Adrenal gland (tissue), 5 donors: ENCODE results near the gene SAMD11.

Source experiments
- CTCF ChIP-seq, 6 experiments: fragments of 450-650 bp in 4 of 6; fragments of 200-600 bp in 2 of 6; sonication (generic) in 1 of 6; IDR thresholded peaks; 1 replicate in 5 of 6; 2 replicates in 1 of 6; pipeline versions ENCODE4 v1.5.1 to v1.8.0; 2016 to 2021; ENCODE audit warnings: antibody characterized with exemption in 6 of 6, mild to moderate bottlenecking in 2 of 6, moderate library complexity in 1 of 6
- POLR2A ChIP-seq, 2 donors: fragments of 450-650 bp; IDR thresholded peaks; one replicate each; pipeline ENCODE4 v1.6.1; 2017; ENCODE audit warnings: antibody characterized with exemption in 2 of 2, mild to moderate bottlenecking in 2 of 2, moderate library complexity in 1 of 2
- donor health status: DM: no; HTN: no; CAD: no.

GRCh38 chr1:941015-941587, 17.4 kb downstream of the SAMD11 start:
- TF ChIP-seq CTCF (IDR thresholded peaks at IDR 0.05) (no peak), POLR2A (IDR thresholded peaks at IDR 0.05) (no peak)
